HG03457 (cell line): ENCODE results near the gene CCDC78.
"Not testable (repeated sequence)": the region's sequence is repeated elsewhere in the genome, so short reads cannot be mapped to it uniquely, and the experiment has no call there.

Experiments
- ATAC-seq: cut with Tn5 transposase; IDR thresholded peaks from one replicate; pipeline ENCODE4 v1.9.1; 2021; ENCODE audit warnings: moderate number of reproducible peaks; ENCODE audit not compliant: unreplicated experiment

CCDC78 gene

GRCh38 chr16:761625-762513 lies 35.6 kb upstream of the CCDC78 start:
- ATAC-seq: no peak

- no peak for ATAC-seq
Measured at GRCh38 chr16:760545-761343, 34.5 kb upstream of the CCDC78 start, which contains the start of gene MSLN. Gene MSLN, plus strand, starts transcription at chr16:760734. Its CDS starts 1,947 bp downstream, at chr16:762681.

GRCh38 chr16:760065-760464 lies 33.8 kb upstream of the CCDC78 start:
- ATAC-seq: no peak

- ATAC-seq: no peak
Measured at GRCh38 chr16:759110-759910, 33.1 kb upstream of the CCDC78 start.

- ATAC-seq: no peak
Measured at GRCh38 chr16:756428-756827, 30.2 kb upstream of the CCDC78 start.

- ATAC-seq: no peak
Measured at GRCh38 chr16:754656-755055, 28.4 kb upstream of the CCDC78 start.

- ATAC-seq: not testable (repeated sequence)
Measured at GRCh38 chr16:754121-754607, 27.9 kb upstream of the CCDC78 start.

GRCh38 chr16:752007-752312 lies 25.7 kb upstream of the CCDC78 start:
- no peak for ATAC-seq

GRCh38 chr16:751152-752006 lies 25.1 kb upstream of the CCDC78 start:
- ATAC-seq: no peak

GRCh38 chr16:750485-750884 lies 24.2 kb upstream of the CCDC78 start:
- ATAC-seq: no peak

- ATAC-seq: no peak
Measured at GRCh38 chr16:749010-749409, 22.8 kb upstream of the CCDC78 start.

- ATAC-seq: no peak
Measured at GRCh38 chr16:747978-748746, 21.9 kb upstream of the CCDC78 start.

- ATAC-seq: no peak
Measured at GRCh38 chr16:746637-747036, 20.4 kb upstream of the CCDC78 start.

GRCh38 chr16:745739-746138 lies 19.5 kb upstream of the CCDC78 start:
- ATAC-seq: no peak

- no peak for ATAC-seq
Measured at GRCh38 chr16:743794-744500, 17.7 kb upstream of the CCDC78 start.

- ATAC-seq: not testable (repeated sequence)
Measured at GRCh38 chr16:742894-743293, 16.7 kb upstream of the CCDC78 start.

- ATAC-seq: no peak
Measured at GRCh38 chr16:741986-742629, 15.9 kb upstream of the CCDC78 start.

GRCh38 chr16:740764-741505 lies 14.7 kb upstream of the CCDC78 start, which contains the start of gene CIAO3:
Gene CIAO3, minus strand, starts transcription at chr16:740997. Its CDS starts 12 bp downstream, at chr16:740985.
- ATAC-seq: peak; percentile 62
